ENCODE data around the gene SPDYE2B.
"Not testable (repeated sequence)": the region's sequence is repeated elsewhere in the genome, so short reads cannot be mapped to it uniquely, and the experiment has no call there.

GRCh38 chr7:102690602-102691001, 40.5 kb downstream of the SPDYE2B start:
- not testable (repeated sequence) for TF ChIP-seq CTCF (optimal IDR thresholded peaks at IDR 0.05 in 1 of 3, IDR thresholded peaks at IDR 0.05 in 1 of 3, conservative IDR thresholded peaks at IDR 0.05 in 1 of 3; ENCODE audit: extremely low read depth in 1 of 3, insufficient read depth in 2 of 3, low read length in 3 of 3); EZH2 (IDR thresholded peaks at IDR 0.05; ENCODE audit: low read length)

Data from keratinocyte (primary cell).